Spleen (tissue), 7 donors: ENCODE measurements around the gene INTS6.

Source experiments
- CTCF ChIP-seq, 11 experiments: fragments of 200-600 bp in 7 of 11; fragments of 450-650 bp in 4 of 11; sonication (generic) in 4 of 11; IDR thresholded peaks in 8 of 11; conservative IDR thresholded peaks in 3 of 11; 1 replicate in 7 of 11; 2 replicates in 4 of 11; pipeline versions ENCODE4 v1.4.0 to v1.8.0; 2016 to 2021; ENCODE audit warnings: antibody characterized with exemption in 11 of 11, inconsistent platforms in 4 of 11, mild to moderate bottlenecking in 1 of 11
- POLR2A ChIP-seq, 3 donors: fragments of 450-650 bp; IDR thresholded peaks; one replicate each; pipeline ENCODE4 v1.5.1; 2017; ENCODE audit warnings: antibody characterized with exemption in 3 of 3, mild to moderate bottlenecking in 1 of 3
- POLR2AphosphoS5 ChIP-seq, 3 donors: sonication (generic); formaldehyde crosslinking; IDR thresholded peaks; one replicate each; pipeline ENCODE4 v1.5.1; 2017; ENCODE audit warnings: antibody characterized with exemption in 3 of 3
- donor health status: DM: no; HTN: no; CAD: no; lungs with moderate emphysema.
- donor health status: DM: no; HTN: no; CAD: no.
- donor health status: DM: no; HTN: no; CAD: no.

DNA sequence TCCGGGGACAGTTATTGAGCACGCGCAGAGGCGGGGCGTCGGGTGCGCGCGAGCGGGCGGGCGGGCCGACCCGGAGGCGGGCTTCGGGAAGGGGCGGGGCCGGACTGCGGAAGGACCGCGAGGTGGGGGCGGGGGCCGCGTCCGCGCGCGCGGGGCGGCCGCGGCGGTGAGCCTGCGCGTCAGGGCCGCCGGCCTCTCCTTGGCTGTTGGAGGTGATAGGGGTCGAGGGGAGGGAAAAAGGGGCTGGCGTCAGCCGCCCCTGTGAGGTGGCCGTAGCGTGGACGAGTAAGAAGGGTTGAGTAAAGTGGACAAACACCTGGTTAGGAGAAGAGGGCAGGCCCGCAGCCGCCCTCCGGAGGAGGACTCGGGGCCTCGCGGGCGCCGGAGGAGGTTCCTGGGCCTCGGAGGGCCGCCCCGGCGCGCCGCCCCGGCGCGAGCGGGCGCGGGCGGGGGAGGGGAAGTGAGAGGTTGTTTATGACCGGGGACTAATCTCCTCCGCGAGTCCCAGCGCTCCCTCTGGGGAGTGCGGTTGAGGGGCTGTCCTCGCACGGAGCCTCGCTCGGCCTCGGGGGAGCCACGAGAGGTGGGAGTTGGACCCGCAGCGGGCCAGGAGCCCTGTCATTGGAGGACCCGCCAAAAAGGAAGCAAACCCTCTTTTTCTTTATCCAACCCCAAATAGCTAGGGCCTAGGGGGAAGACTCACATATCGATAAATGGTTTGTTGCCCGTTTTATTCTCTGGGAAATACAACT lies 547 bp upstream of the INTS6 start:
- TF ChIP-seq CTCF (IDR thresholded peaks at IDR 0.05 in 8 of 11, conservative IDR thresholded peaks at IDR 0.05 in 3 of 11) = peak in 1 of 11 experiments; percentile 12
- peak; percentile 7 to 60 (median 46) for TF ChIP-seq POLR2A (IDR thresholded peaks at IDR 0.05)
- TF ChIP-seq POLR2AphosphoS5 (IDR thresholded peaks at IDR 0.05) = peak; percentile 82 to 87 (median 84)
